HFFc6 (cell line): ENCODE data around the gene SNF8. TPM values are rescaled to one million over a fixed set of nuclear protein-coding genes. Genes with fewer than 3 reads are reported as not detected.

Source experiments
- DNase-seq: peaks from one replicate; pipeline ENCODE4 v3.0.0-alpha.2; 2018
- H3K27ac Mint-ChIP-seq: 2 replicates; pipeline ENCODE4 v1.8.0; 2020; ENCODE audit warnings: mild to moderate bottlenecking, mixed read lengths
- H3K27me3 Mint-ChIP-seq: 2 replicates; pipeline ENCODE4 v1.8.0; 2021; ENCODE audit warnings: mild to moderate bottlenecking, moderate library complexity, mixed read lengths; ENCODE audit not compliant: insufficient read depth
- H3K36me3 Mint-ChIP-seq: 2 replicates; pipeline ENCODE4 v1.8.0; 2021; ENCODE audit warnings: low read depth, mixed read lengths
- H3K4me1 Mint-ChIP-seq: 2 replicates; pipeline ENCODE4 v1.8.0; 2020; ENCODE audit warnings: low read depth, mixed read lengths
- H3K4me3 Mint-ChIP-seq: 2 replicates; pipeline ENCODE4 v1.8.0; 2020; ENCODE audit warnings: mild to moderate bottlenecking, moderate library complexity, mixed read lengths
- H3K9me3 Mint-ChIP-seq: 2 replicates; pipeline ENCODE4 v1.8.0; 2020; ENCODE audit warnings: mild to moderate bottlenecking, mixed read lengths
- total RNA-seq, 6 experiments: library from RNA; stranded (reverse); fragmentation: NEBNext Ultra II Directional; extraction: Animal tissue kit (Norgen Biotek cat#: 25700); gene quantifications; 2 replicates in 1 of 6; 3 replicates in 5 of 6; pipeline ENCODE4 v1.2.3, GENCODE V29; 2021
- TF ChIP-seq, protein P1 (sequence below): fragments of 200-600 bp; sonication (generic); IDR thresholded peaks from 2 replicates; pipeline ENCODE4 v1.5.0; 2021; ENCODE audit warnings: antibody characterized with exemption, mild to moderate bottlenecking

The SNF8 gene
- total RNA-seq, 6 experiments from 2014 or later, result 131 to 176 (median 157) TPM

DNA sequence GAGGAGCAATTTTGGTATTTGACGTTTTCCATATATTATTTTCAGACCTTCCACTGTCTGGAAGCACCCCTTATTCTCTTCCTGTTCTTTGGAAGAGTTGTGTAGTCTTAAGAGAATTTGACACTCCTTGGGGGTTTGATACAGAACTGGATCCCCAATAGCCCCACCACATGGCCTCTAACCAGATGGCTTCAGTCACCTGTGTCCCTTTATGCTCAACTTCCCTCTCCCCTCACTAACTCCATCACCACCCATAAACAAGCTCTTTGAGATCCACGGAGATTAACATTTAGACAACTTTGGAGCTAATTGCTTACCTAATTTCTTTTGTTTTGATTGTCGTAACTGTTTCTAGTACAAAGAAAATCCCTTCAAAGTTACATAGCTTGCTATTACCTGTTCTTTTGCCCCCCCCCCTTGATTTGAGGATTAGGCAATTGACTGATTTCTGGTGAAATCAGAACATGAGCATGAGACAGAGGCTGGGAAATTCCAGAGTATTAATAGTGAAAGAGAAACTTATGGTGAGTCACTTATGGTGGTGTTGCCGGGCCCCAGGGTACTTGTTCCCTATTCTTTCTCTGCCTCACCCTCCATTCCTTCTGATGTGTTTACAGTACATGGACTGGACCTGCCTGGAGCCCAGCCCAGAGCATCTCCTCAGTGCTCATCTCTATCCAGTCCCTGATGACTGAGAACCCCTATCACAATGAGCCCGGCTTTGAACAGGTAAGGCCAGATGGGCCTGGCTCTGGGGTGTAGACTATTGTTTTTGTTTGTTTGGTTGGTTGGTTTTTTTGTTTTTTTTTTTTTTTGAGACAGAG, 29.0 kb downstream of the SNF8 start:
- Mint-ChIP-seq H3K4me1 (peaks cover 55% of the 10 kb centered on the region), H3K27ac (peak overlapping the region; percentile 88), H3K9me3 (no peaks in the 10 kb centered on the region), H3K27me3 (no peaks in the 10 kb centered on the region), H3K4me3 (peak overlapping the region; percentile 45), H3K36me3 (peaks cover 49% of the 10 kb centered on the region)
- TF ChIP-seq, protein P1, sequence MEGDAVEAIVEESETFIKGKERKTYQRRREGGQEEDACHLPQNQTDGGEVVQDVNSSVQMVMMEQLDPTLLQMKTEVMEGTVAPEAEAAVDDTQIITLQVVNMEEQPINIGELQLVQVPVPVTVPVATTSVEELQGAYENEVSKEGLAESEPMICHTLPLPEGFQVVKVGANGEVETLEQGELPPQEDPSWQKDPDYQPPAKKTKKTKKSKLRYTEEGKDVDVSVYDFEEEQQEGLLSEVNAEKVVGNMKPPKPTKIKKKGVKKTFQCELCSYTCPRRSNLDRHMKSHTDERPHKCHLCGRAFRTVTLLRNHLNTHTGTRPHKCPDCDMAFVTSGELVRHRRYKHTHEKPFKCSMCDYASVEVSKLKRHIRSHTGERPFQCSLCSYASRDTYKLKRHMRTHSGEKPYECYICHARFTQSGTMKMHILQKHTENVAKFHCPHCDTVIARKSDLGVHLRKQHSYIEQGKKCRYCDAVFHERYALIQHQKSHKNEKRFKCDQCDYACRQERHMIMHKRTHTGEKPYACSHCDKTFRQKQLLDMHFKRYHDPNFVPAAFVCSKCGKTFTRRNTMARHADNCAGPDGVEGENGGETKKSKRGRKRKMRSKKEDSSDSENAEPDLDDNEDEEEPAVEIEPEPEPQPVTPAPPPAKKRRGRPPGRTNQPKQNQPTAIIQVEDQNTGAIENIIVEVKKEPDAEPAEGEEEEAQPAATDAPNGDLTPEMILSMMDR, result no peak
- peak; percentile 86 for DNase-seq

- DNase-seq, result no peak
- H3K36me3 Mint-ChIP-seq, result peaks cover 59% of the 10 kb centered on the region
- TF ChIP-seq, protein P1, result no peak
- H3K27ac Mint-ChIP-seq, result peak overlapping the region; percentile 90
- H3K4me3 Mint-ChIP-seq, result peak overlapping the region; percentile 96
- no peaks in the 10 kb centered on the region for H3K9me3 Mint-ChIP-seq
- peaks cover 69% of the 10 kb centered on the region for H3K4me1 Mint-ChIP-seq
- no peaks in the 10 kb centered on the region; the same call in 1 of the 2 replicates for H3K27me3 Mint-ChIP-seq
Measured at GRCh38 chr17:48912476-48912875, 32.2 kb downstream of the SNF8 start.

DNA sequence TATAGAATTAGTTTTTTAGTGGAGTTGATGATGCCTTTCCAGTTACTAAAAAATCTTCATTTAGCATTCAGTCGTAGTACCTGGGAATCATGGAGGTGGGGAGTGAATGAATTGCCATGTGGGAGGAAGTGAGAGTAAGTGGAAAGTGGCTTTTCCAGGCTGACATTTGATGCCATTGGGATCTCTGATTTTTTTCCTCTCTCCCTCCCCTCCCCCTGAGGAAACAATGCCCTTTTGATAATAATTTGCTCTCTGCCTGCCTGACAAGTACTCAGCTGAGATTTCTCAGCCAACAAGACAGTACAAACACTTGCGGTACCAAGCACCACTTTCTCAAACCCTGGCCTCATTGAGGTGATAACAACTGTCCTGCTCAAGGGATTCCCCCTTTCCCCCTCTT, 34.3 kb downstream of the SNF8 start:
- Mint-ChIP-seq H3K9me3 (no peaks in the 10 kb centered on the region), H3K4me3 (peak overlapping the region; percentile 96), H3K27me3 (no peaks in the 10 kb centered on the region; the same call in 1 of the 2 replicates), H3K27ac (peak overlapping the region; percentile 90), H3K36me3 (peaks cover 51% of the 10 kb centered on the region), H3K4me1 (peaks cover 60% of the 10 kb centered on the region)
- DNase-seq, result no peak
- TF ChIP-seq, protein P1, result no peak

DNA sequence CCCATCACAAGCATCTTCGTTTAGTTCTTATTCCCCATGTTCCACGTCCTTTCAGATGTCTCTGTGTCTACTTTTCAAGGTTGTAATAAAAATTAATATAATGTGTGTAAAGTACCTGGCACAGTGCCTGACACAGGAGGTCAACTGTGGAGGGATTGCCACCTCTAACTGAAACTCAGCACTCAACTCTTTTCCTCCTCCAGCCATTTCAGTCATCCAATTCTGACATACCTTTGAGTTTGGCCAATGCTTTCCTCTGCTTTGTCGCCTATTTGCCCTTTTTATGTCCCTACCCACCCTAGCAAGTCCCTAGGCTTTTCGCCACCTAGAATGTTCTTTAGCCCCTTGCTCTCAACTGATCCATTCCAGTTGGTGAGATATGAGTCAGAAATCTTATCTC, 34.9 kb downstream of the SNF8 start:
- Mint-ChIP-seq H3K36me3 (peaks cover 49% of the 10 kb centered on the region), H3K4me3 (peak overlapping the region; percentile 96), H3K4me1 (peaks cover 54% of the 10 kb centered on the region), H3K9me3 (no peaks in the 10 kb centered on the region), H3K27me3 (no peaks in the 10 kb centered on the region; the same call in 1 of the 2 replicates), H3K27ac (peak overlapping the region; percentile 90)
- TF ChIP-seq, protein P1, result no peak
- no peak for DNase-seq

- Mint-ChIP-seq H3K27me3 (no peaks in the 10 kb centered on the region; the same call in 1 of the 2 replicates), H3K9me3 (no peaks in the 10 kb centered on the region), H3K4me3 (peak overlapping the region; percentile 96), H3K36me3 (peaks cover 43% of the 10 kb centered on the region), H3K27ac (peak overlapping the region; percentile 90), H3K4me1 (peaks cover 46% of the 10 kb centered on the region)
- TF ChIP-seq, protein P1, result no peak
- DNase-seq, result peak; percentile 65
Measured at GRCh38 chr17:48908853-48909394, 35.7 kb downstream of the SNF8 start.
